HG03139 (cell line): Measurements from ENCODE around the gene PDE6A.

Experiments
- ATAC-seq: cut with Tn5 transposase; IDR thresholded peaks from one replicate; pipeline ENCODE4 v1.9.1; 2021; ENCODE audit not compliant: unreplicated experiment

PDE6A gene

DNA sequence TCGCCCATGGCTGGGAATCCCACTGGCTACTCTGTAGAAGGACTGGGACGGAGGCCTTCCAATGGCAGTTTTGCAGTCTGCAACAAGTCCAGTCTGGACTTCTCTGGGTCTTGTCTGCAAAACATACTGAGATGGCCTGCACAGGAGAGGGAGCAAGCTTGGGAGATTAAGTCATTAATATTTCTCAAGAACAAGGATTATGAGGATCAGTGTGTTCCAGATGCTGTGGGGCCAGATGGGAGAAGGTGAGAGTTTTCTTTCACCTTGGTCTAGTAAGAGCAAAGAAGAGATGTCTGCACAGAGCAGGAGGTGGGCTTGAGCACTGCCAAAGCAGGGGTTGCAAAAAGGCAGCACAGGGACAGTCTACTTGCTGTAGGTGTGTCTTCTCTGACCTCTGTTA is at the start of gene PDE6A:
Gene PDE6A (minus strand): TSS at position 128 of the 400 bp plus-strand sequence. CDS start 120 bp downstream, at position 8.
- no peak for ATAC-seq

DNA sequence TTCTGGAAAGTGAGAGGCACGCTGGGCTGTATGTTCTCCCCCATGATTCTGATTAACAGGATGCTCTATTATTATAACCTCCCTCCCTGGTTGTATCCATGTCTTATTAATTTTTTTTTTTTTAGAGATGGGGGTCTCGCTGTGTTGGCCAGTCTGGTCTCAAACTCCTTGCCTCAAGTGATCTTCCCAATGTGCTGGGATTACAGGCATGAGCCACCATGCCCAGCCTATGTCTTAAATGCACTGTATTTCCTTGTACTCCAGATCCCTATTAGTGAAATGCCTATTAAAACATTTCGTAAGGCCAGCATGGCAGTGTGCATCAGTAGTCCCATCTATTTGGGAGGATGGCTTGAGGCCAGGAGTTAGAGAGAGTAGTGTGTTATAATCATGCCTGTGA is 48.9 kb upstream of the PDE6A start:
- ATAC-seq = no peak

DNA sequence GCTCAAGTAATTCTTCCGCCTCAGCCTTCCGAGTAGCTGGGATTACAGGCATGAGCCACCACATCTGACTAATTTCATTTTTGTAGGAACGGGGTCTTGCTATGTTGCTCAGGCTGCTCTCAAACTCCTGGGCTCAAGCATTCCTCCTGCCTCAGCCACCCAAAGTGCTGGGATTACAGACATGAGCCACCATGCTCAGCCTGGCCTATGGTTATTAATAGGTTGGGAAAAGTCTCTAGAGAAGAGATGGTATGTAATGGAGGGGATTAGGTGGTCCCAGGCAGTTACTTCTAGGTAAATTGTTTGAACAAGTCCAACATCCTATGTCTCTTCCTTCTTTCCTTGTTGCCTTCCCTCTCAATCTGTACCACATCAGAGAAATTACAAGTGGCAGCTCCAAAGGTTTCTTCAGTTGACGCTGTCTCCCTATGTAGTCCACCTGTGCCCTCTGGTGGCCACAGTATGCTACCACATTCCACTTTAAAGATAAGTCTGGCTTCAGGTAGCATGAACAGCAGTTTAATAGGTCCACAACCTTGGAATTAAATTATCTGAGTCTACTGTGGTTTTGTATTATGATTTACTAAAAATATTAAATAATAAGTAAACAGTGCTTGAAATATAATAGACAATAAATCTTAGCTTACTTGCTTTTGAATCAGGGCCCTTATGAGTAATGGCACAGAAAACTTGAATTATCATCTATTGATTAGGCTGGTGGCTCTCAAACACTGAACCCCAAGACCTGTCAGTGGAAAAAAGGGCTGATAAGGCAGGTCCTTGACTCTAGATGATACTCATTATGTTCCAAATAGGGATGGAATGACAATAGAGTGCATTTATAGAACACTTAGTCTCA is 46.2 kb upstream of the PDE6A start:
- ATAC-seq = peak; percentile 75

DNA sequence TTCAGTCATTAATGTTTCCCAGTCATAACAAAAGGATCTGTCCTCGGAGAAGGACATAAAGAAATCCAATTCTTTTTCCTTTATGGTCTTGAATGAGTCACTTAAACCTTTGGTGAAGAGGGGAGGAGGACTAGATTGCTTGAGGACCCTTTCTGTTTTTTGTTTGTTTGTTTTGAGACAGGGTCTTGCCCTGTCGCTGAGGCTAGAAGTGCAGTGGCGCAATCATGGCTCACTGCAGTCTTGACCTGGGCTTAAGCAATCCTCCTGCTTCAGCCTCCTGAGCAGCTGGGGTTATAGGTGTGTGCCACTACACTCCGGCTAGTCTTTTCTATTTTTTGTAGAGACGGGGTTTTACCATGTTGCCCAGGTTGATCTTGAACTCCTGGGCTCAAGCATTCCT is 43.5 kb upstream of the PDE6A start:
- ATAC-seq = no peak

DNA sequence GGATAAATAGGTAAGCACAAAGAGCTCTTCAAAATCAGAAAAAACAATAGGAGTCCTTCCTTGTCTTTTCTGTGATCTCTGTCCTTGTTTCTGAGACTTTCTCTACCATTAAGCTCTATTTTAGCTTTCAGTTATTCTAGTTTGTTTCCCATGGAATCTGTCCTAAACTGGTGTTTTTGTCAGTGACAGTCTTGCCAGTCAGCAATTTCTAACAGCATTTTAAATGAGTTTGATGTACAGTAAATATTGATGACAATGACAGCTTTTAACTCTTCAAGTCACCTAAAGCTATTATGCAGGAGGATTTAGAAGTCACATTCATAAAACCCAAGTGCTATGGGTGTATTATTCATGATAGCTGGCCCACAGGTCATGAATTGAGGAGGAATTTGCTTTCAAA is 37.9 kb upstream of the PDE6A start:
- no peak for ATAC-seq

DNA sequence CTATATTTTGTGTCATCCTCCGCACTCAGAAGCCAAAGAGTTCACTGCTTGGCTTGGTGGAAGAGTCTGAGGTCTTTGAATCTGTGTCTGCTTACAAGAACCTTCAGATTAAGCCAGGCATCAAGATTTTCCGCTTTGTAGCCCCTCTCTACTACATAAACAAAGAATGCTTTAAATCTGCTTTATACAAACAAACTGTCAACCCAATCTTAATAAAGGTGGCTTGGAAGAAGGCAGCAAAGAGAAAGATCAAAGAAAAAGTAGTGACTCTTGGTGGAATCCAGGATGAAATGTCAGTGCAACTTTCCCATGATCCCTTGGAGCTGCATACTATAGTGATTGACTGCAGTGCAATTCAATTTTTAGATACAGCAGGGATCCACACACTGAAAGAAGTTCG is 36.6 kb upstream of the PDE6A start:
- no peak for ATAC-seq

DNA sequence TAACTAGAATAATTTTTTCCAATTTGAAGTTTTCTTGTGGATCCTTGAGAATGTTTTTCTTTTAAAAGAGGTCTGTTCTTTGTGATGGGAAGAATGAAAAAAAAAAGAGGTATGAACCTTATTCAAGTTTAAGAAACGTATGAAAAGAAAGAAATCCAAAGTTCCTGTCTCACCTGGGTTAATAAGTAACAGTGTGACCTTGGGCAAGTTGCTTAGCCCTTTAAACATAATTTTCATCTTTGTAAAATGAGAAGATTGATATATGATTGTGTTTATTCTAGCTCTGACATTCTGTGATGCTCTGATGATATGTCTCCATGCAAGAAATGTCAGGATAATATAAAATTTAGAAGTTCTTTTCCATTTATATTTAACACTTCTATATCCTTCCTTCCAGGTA is 35.3 kb upstream of the PDE6A start:
- no peak for ATAC-seq

DNA sequence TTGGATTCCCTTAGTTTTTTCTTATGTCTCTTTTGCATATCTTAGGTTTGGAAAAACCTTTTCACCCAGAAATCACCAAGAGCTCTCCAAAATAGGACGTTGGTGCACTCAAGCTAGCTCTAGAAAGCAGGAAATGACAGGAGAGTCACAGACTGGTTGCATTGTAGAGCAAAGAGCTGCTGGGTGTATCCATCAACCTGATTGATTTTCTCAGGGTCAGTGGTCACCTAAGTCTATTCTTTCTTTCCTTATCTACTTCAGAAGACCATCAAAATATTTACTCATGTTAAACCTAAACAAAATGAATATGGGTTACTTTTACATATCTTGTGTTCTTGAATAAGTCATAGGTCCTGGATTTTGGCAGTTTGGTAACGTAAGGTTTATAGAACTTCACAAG is 30.8 kb upstream of the PDE6A start:
- ATAC-seq = no peak

DNA sequence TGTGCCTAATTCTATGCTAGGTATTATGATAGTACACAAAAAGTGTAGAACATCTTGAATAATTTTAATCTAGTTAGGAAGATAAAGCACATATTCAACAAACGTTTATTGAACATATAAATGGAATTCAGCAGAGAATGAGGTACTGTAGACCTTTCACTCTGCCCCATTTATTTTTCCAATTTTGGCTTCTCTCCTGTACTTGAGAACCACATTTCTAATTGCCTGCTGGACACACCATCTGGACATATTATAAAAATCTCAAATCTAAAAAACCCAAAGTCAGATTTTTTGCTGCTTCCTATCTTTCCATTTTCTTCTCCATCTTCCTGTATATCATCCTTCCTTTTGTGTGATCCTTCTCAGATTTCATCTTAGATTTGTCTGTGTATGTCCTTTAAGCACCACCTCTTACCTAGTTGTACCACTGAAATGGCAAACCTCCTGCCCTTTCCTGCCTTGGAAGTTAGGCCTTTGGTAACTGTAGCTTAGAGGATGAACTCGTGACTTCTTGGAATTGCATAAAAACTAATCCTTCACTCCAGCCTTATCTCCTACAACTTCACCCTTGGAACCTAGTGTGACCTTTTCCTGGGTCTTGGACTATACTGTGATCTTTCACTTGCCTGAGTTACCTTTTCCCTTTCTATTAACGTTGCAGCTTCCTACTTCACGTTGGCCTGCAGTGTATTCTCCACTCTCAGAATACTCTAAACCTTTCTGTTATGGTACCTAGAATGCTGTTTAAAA is 24.8 kb upstream of the PDE6A start:
- ATAC-seq = no peak

DNA sequence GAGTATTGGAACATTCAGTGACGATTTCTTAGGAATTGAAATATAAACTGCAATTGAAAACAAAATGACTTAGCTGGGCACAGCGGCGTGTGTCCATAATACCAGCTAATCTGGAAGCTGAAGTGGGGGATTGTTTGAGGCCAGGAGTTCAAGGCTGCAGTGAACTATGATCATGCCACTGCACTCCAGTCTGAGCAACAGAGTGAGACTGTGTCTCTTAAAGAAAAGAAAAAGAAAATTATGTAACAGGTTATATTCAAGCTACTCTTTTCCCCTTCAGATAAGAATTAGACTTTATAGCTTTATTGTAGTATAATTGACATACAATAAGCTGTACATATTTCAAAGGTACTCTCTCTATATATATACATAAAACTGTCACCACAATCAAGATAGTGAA is 22.4 kb upstream of the PDE6A start:
- ATAC-seq = no peak

DNA sequence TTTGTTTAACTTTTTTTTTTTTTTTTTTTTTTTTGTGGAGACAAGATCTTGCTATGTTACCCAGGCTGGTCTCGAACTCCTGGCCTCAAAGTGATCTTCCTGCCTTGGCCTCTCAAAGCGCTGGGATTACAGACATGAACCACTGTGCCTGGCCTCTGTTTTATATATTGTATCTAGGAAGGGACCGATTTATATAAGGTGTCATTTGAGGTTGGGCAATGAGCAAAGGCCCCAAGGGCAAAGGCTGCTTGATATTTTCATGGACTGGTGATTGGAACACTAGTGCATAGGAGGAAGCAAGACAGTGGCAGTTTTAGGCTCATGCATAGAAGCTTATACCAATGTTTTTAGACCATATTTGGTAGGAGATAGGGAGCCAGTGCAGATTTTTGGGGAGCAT is 19.1 kb upstream of the PDE6A start:
- no peak for ATAC-seq

DNA sequence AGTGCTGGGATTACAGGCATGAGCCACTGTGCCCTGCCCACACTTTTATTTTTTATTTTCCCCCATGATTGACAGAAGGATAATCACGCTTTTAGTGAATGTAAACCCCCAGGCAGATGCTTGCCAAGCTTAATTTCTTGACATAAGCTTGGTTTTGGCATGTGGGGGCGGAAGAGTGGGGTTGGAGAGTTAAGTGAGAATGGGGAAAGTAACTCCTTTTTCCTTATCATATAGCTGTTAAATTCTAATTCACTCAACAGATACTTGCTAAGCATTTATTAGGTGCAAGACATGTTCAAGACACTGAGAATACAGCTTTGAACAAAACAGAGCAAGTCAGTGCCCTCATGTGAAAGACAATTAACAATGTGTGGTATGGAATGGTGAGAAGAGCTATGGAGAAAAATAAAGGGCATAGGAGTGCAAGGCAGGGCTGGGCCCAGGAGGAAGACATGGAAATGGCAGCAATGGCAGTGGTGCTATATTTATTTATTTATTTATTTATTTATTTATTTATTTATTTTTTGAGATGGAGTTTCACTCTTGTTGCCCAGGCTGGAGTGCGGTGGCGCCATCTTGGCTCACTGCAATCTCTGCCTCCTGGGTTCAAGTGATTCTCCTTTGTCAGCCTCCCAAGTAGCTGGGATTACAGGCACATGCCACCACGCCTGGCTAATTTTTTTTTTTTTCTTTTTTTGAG is 18.2 kb upstream of the PDE6A start:
- ATAC-seq = no peak

DNA sequence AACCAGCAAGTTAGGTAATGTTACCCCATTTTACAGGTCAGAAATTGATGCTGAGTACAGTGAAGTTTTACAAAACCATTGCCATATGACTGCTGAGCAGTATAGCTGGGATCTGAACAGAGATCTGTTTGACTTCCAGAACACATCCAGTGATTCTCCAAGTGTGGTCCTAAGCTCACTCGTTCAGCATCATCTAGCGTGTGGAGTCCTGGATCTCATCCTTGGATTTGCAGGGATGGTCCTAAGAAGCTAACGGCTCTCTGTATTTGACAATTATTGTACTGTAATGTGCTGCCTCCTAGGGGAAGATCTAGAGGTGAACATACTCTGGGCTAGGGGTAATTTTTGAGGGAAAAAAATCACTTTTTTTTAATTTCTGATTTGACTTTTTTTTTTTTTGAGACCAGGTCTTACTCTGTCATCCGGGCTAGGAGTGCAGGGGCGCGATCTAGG is 17.4 kb upstream of the PDE6A start:
- ATAC-seq = no peak

DNA sequence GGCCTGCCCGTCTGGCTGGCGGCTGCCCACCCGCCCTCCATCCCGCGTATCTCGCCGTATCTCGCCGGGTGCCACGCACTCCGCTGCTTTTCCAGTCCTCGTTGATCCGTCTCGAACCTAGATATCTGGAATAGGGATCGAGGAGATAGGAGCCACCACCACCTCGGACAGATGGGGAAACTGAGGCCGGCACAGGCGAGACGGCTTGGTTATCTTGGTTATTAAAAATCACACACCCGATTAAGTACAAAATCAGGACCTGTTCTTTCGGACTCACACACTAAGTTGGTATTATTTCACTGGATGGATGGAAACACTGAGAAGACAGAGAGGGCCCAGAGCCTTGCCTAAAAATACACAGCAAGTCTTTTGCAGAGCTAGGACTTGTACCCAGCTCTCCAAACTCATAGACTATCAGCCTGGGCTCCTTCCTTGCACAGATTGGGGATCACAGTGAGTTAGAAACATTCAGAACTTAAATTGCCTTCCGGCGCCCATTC is 16.6 kb upstream of the PDE6A start:
- ATAC-seq = no peak

DNA sequence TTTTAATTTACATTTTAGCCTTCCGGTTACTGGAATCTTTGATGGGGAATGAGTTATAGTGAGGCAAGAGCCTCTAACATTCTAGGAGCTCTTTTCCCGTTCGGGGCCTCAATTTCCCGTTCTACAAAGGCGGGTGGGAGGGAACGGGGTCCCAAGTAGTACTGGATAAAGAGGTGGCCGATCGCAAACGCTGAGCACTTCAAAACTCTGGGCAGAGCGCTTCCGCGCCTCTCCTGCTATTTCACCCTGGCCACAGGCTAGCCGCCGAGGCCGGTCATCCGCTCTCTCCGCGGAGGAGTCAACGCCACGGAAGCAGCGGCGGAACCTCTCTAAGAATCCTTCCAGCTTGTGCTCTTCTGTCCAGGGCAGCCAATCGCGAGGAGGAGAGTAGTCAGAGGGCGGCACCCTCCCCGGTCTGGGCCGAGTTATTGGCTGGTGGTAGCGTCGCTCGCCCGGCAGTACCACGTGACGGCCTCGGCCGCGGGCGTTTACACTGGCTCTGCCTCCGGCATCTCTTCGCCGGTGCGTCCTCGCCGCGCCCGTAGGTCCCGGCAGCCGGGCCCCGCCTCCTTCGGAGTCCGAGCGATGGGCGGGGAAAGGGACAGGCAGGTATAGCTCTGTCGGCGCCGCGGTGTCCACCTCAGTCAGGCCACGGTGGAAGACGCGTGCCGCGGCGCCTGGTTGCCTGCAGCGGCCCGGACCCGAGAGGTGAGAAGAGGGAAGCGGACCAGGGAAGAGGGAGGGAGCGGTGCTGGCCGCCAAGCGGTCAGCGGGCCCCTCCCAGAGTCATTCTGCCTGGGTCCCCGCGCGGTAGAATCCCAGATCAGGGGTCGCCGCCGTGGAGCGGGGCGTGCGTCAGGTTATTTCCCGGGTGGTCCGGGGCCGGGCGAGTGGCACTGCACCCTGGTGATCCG is 15.9 kb upstream of the PDE6A start, which contains the start of gene SLC26A2:
Gene SLC26A2 (plus strand): TSS at position 487 of the 914 bp plus-strand sequence. CDS start 16,895 bp downstream, outside the sequence.
- peak; percentile 99 for ATAC-seq

DNA sequence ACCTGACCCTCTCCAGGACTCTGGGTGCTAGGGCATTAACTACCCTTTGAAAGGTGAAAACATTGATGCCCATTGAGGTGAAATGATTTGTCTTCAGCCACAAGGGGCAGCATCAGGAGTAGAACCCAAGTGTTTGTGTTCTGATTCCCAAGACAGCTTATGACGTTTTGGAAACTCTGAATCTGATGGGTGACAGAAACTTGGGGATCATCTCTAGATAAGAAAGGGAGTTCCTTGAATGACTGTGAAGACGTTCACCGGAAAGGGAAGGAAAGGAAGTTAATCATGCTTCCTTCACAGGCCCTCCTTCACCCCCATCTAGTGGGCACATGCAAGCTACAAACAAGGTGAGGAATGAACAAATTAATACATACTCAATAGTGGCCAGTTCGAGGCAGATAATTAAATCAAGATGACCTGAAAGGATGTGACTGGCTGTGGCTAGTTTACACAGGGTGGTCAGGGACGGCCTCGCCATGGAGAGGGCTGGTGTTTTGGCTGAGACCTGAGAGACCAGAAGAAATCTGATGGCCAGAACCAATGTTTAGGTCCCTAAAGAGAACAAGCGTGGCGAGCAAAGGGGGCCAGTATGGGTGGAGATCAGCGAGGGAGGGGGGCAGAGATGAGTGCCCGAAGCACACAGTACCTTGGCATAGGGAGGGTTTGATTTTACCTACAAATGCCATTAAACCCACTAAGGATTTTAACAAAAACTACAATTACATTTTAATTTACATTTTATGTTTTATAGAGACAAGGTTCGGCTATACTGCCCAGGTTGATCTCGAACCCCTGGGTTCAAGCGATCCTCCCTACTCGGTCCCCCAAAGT is 15.0 kb upstream of the PDE6A start:
- no peak for ATAC-seq

DNA sequence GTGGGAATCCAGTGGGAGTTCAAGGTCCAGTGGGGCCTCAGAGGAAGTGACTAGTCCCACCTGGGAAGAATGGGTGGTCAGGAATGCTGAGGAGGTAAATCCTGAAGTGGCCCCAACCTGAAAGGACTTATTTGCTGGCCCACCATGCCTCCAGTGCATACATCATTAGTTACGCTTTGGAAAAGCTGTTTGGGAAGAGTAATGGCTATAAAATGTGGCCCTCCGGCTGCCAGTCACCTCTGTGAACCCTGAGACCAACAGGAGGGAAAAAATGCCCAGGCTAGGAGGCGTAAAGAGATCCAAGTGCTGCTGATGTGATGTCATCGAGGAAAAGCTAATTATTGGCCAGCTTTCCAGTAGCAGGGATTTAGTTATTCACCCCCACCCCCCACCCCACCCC is 13.3 kb upstream of the PDE6A start:
- no peak for ATAC-seq

DNA sequence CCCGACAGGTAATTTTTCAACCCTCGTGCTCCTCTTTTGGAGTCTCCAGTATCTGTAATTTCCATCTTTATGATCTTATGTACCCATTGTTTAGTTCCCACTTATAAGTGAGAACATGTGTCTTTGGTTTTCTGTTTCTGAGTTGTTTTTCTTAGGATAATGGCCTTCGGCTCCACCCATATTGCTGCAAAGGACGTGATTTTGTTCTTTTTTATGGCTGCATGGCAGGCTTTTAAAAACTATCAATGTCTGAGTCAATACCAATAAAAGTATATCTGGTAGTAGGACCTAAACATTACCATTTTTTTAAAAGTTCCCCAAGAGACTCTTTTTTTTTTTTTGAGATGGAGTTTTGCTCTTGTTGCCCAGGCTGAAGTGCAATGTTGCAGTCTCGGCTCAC is 12.1 kb upstream of the PDE6A start:
- no peak for ATAC-seq

DNA sequence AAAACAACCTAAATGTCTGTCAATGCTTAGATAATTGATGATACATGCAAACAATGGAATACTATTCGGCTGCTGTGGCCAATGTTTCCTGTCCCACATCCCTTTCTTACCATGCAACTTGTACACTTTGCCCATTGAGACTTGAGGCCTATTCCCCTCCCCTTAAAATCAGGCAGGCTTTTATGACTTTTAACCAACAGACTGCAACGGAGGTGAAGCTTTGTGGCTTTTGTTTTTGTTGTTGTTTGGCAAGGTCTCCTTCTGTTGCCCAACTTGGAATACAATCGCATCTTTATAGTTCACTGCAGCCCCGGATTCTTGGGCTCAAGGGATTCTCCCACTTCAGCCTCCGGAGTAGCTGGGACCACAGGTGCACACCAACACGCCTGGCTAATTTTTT is 10.2 kb upstream of the PDE6A start:
- no peak for ATAC-seq
